GM21360 (cell line): Measurements from ENCODE around the gene ACOX2.

Experiments used
- ATAC-seq: cut with Tn5 transposase; IDR thresholded peaks from one replicate; pipeline ENCODE4 v1.9.1; 2021; ENCODE audit warnings: mild to moderate bottlenecking, moderate library complexity; ENCODE audit not compliant: unreplicated experiment

Gene ACOX2

GRCh38 chr3:58567251-58567515 is 30.2 kb upstream of the ACOX2 start:
- ATAC-seq: no peak

- ATAC-seq: no peak
Measured at GRCh38 chr3:58566398-58567250, 29.6 kb upstream of the ACOX2 start.

- ATAC-seq: no peak
Measured at GRCh38 chr3:58565621-58566397, 28.8 kb upstream of the ACOX2 start.

GRCh38 chr3:58564456-58565160 is 27.6 kb upstream of the ACOX2 start:
- no peak for ATAC-seq

GRCh38 chr3:58564054-58564453 is 27.1 kb upstream of the ACOX2 start:
- ATAC-seq: no peak

- ATAC-seq: no peak
Measured at GRCh38 chr3:58563386-58564035, 26.5 kb upstream of the ACOX2 start.

GRCh38 chr3:58562498-58562897 is 25.5 kb upstream of the ACOX2 start:
- no peak for ATAC-seq

GRCh38 chr3:58560771-58561311 is 23.9 kb upstream of the ACOX2 start:
- no peak for ATAC-seq

GRCh38 chr3:58559586-58559985 is 22.6 kb upstream of the ACOX2 start:
- no peak for ATAC-seq

GRCh38 chr3:58557491-58557890 is 20.5 kb upstream of the ACOX2 start:
- no peak for ATAC-seq

GRCh38 chr3:58556761-58557221 is 19.8 kb upstream of the ACOX2 start:
- no peak for ATAC-seq

- no peak for ATAC-seq
Measured at GRCh38 chr3:58556001-58556400, 19.0 kb upstream of the ACOX2 start.

GRCh38 chr3:58555203-58555602 is 18.2 kb upstream of the ACOX2 start:
- ATAC-seq: no peak

- ATAC-seq: no peak
Measured at GRCh38 chr3:58553003-58553402, 16.0 kb upstream of the ACOX2 start.

- no peak for ATAC-seq
Measured at GRCh38 chr3:58551636-58552180, 14.7 kb upstream of the ACOX2 start.

GRCh38 chr3:58544541-58544940 is 7.6 kb upstream of the ACOX2 start:
- ATAC-seq: no peak

- ATAC-seq: no peak
Measured at GRCh38 chr3:58540176-58540858, 3.3 kb upstream of the ACOX2 start.

GRCh38 chr3:58539626-58540025 is 2.6 kb upstream of the ACOX2 start:
- ATAC-seq: no peak

GRCh38 chr3:58537412-58538301 is 667 bp upstream of the ACOX2 start:
- ATAC-seq: no peak
